ENCODE results near the gene SORCS1.

GRCh38 chr10:107031931-107032699, 132.4 kb downstream of the SORCS1 start:
- TF ChIP-seq POLR2A (IDR thresholded peaks at IDR 0.05) (no peak), CTCF (IDR thresholded peaks at IDR 0.05) (no peak)
